Choroid plexus epithelial cell (primary cell): Measurements from ENCODE around the gene ZBTB34.

Source experiments
- DNase-seq: peaks from one replicate; pipeline ENCODE4 v3.0.0-alpha.2; 2010; ENCODE audit warnings: low read depth
- H3K4me3 ChIP-seq: 2 replicates; pipeline ENCODE4 v1.5.1; 2011; ENCODE audit warnings: low read depth, mild to moderate bottlenecking, control low read depth, low read length, moderate library complexity
- CTCF ChIP-seq: conservative IDR thresholded peaks from 2 replicates; pipeline ENCODE4 v1.5.1; 2011; ENCODE audit warnings: low read depth, mild to moderate bottlenecking, control low read depth, inconsistent platforms, low read length, moderate library complexity

Gene ZBTB34

GRCh38 chr9:126882746-126883145 lies 22.3 kb downstream of the ZBTB34 start:
- no peak for TF ChIP-seq CTCF
- DNase-seq, result no peak
- no peak overlapping the region for H3K4me3 ChIP-seq

GRCh38 chr9:126883636-126884035 lies 23.2 kb downstream of the ZBTB34 start:
- TF ChIP-seq CTCF, result no peak
- no peak for DNase-seq
- H3K4me3 ChIP-seq, result no peak overlapping the region

GRCh38 chr9:126885131-126885641 lies 24.7 kb downstream of the ZBTB34 start:
- TF ChIP-seq CTCF, result no peak
- no peak overlapping the region for H3K4me3 ChIP-seq

GRCh38 chr9:126886034-126886822 lies 25.8 kb downstream of the ZBTB34 start:
- TF ChIP-seq CTCF, result no peak
- no peak overlapping the region for H3K4me3 ChIP-seq
- no peak for DNase-seq

More at GRCh38 chr9:126885131-126885641, 24.7 kb downstream of the ZBTB34 start:
- DNase-seq, result peak; percentile 20

GRCh38 chr9:126886897-126887296 lies 26.5 kb downstream of the ZBTB34 start:
- no peak overlapping the region for H3K4me3 ChIP-seq
- no peak for TF ChIP-seq CTCF
- DNase-seq, result no peak

GRCh38 chr9:126891676-126892075 lies 31.2 kb downstream of the ZBTB34 start:
- no peak for DNase-seq
- no peak for TF ChIP-seq CTCF
- no peak overlapping the region for H3K4me3 ChIP-seq

- TF ChIP-seq CTCF, result peak; percentile 42
Measured at GRCh38 chr9:126893079-126893478, 32.6 kb downstream of the ZBTB34 start.

More at GRCh38 chr9:126893079-126893478, 32.6 kb downstream of the ZBTB34 start:
- peak; percentile 25 for DNase-seq
- no peak overlapping the region for H3K4me3 ChIP-seq
